Endothelial cell of umbilical vein (primary cell): ENCODE measurements around the gene DISP3. TPM values are rescaled to one million over a fixed set of nuclear protein-coding genes. Genes with fewer than 3 reads are reported as not detected.

Experiments used
- BruUV-seq: library from RNA; stranded (reverse); fragments of 400-500 nt; replicated peaks from 2 replicates; lab custom pipeline; 2021; lab: Mats Ljungman, UMichigan
- CTCF ChIA-PET: fragments of 300-600, 350-600 bp; sonication (Branson Sonifier 250); formaldehyde crosslinking; loops from one replicate; lab custom pipeline; 2021; ENCODE audit warnings: antibody characterized with exemption, inconsistent platforms; lab: Charles Lee
- POLR2A ChIA-PET: fragments of 300-600, 350-600 bp; sonication (Branson Sonifier 250); formaldehyde crosslinking; loops from one replicate; lab custom pipeline; 2021; ENCODE audit warnings: antibody characterized with exemption, inconsistent platforms; lab: Charles Lee
- DNase-seq: peaks from one replicate; pipeline ENCODE4 v3.0.0-alpha.2; 2011; ENCODE audit warnings: low read depth, low spot score
- FAIRE-seq: peaks from 2 replicates; lab custom pipeline; 2011; peaks lifted over from hg19 to GRCh38; lab: Jason Lieb, UNC
- H2AFZ ChIP-seq: 2 replicates; pipeline ENCODE4 v1.6.0; 2012; ENCODE audit warnings: low read depth, low read length, control low read depth, inconsistent platforms
- H3K27ac ChIP-seq: 2 replicates; pipeline ENCODE4 v1.5.1; 2011; ENCODE audit warnings: low read depth, mild to moderate bottlenecking, control low read depth, low read length, moderate library complexity; ENCODE audit not compliant: insufficient read depth
- H3K27me3 ChIP-seq, 2 experiments: 2 replicates each; pipeline versions ENCODE4 v1.6.0 to v1.6.1; 2011; ENCODE audit warnings: low read length in 2 of 2, mixed read lengths in 1 of 2; ENCODE audit not compliant: control insufficient read depth in 2 of 2, insufficient read depth in 2 of 2
- H3K36me3 ChIP-seq, 2 experiments: 2 replicates in 1 of 2; 3 replicates in 1 of 2; pipeline ENCODE4 v1.5.1; 2011; ENCODE audit warnings: low read length in 2 of 2, mild to moderate bottlenecking in 1 of 2, moderate library complexity in 1 of 2; ENCODE audit not compliant: control insufficient read depth in 2 of 2, insufficient read depth in 2 of 2; ENCODE audit errors: extremely low read depth in 1 of 2
- H3K4me1 ChIP-seq: 3 replicates; pipeline ENCODE4 v1.5.1; 2011; ENCODE audit warnings: mild to moderate bottlenecking, low read length; ENCODE audit not compliant: control insufficient read depth, insufficient read depth; ENCODE audit errors: extremely low read depth
- H3K4me2 ChIP-seq: 2 replicates; pipeline ENCODE4 v1.6.1; 2011; ENCODE audit warnings: low read length, control low read depth, mixed read lengths; ENCODE audit not compliant: insufficient read depth
- H3K4me3 ChIP-seq, 3 experiments: fragments of 200-600 bp in 1 of 3; sonication (generic), shearing (Covaris generic) in 1 of 3; replicated peaks in 1 of 3; 2 replicates each; pipeline ENCODE4 v1.5.1; 2011 to 2016; ENCODE audit warnings: control low read depth in 3 of 3, low read length in 3 of 3, mild to moderate bottlenecking in 2 of 3, inconsistent platforms in 1 of 3, low read depth in 1 of 3, moderate library complexity in 1 of 3; ENCODE audit not compliant: insufficient read depth in 1 of 3
- H3K79me2 ChIP-seq: 2 replicates; pipeline ENCODE4 v1.6.0; 2012; ENCODE audit warnings: low read length, inconsistent platforms; ENCODE audit not compliant: control insufficient read depth, insufficient read depth
- H3K9ac ChIP-seq: replicated peaks from 2 replicates; pipeline ENCODE3; 2011; ENCODE audit warnings: low read length, control low read depth; ENCODE audit not compliant: insufficient read depth; ENCODE audit errors: extremely low read depth
- H3K9me1 ChIP-seq: replicated peaks from 3 replicates; pipeline ENCODE4 v1.6.0; 2011; ENCODE audit warnings: mild to moderate bottlenecking, low read length; ENCODE audit not compliant: control insufficient read depth, insufficient read depth; ENCODE audit errors: extremely low read depth
- H3K9me3 ChIP-seq: replicated peaks from 2 replicates; pipeline ENCODE4 v1.5.1; 2012; ENCODE audit warnings: low read length, inconsistent platforms; ENCODE audit not compliant: control insufficient read depth, insufficient read depth
- H4K20me1 ChIP-seq: replicated peaks from 2 replicates; pipeline ENCODE3; 2011; ENCODE audit warnings: mild to moderate bottlenecking, low read length; ENCODE audit not compliant: control insufficient read depth, insufficient read depth; ENCODE audit errors: extremely low read depth
- EZH2 ChIP-seq: IDR thresholded peaks from 2 replicates; pipeline ENCODE4 v1.6.1; 2012; ENCODE audit warnings: borderline replicate concordance, low read depth, mild to moderate bottlenecking, moderate library complexity, low read length, inconsistent platforms; ENCODE audit not compliant: severe bottlenecking
- FOS ChIP-seq: IDR thresholded peaks from 2 replicates; pipeline ENCODE4 v1.6.1; 2011; ENCODE audit warnings: mild to moderate bottlenecking, low read length, moderate library complexity, borderline replicate concordance; ENCODE audit not compliant: insufficient read depth
- GATA2 ChIP-seq: IDR thresholded peaks from 2 replicates; pipeline ENCODE4 v1.7.0; 2011; ENCODE audit warnings: low read depth, mild to moderate bottlenecking, moderate library complexity, mixed read lengths, low read length; ENCODE audit not compliant: insufficient read length, insufficient read depth
- JUN ChIP-seq: IDR thresholded peaks from 2 replicates; pipeline ENCODE4 v1.6.1; 2011; ENCODE audit warnings: borderline replicate concordance, low read depth; ENCODE audit not compliant: insufficient read length, insufficient read depth
- MYC ChIP-seq: IDR thresholded peaks from one replicate; pipeline ENCODE4 v1.6.1; 2011; ENCODE audit warnings: mild to moderate bottlenecking, low read depth, low read length
- POLR2A ChIP-seq: IDR thresholded peaks from 2 replicates; pipeline ENCODE4 v1.6.1; 2012; ENCODE audit warnings: low read depth, mild to moderate bottlenecking, control low read depth, low read length
- POLR2AphosphoS5 ChIP-seq: IDR thresholded peaks from 2 replicates; pipeline ENCODE4 v1.6.1; 2012; ENCODE audit warnings: low read depth, mild to moderate bottlenecking, control low read depth, low read length, moderate library complexity; ENCODE audit not compliant: insufficient read depth
- dilution Hi-C: fragments of 300-500 bp; cut with MboI; formaldehyde crosslinking; loops from one replicate; pipeline ENCODE4 v1.15.0; 2019; ENCODE audit warnings: low sequenced_read_pairs; ENCODE audit not compliant: extremely low pct_ligation_motif_present
- intact Hi-C: fragments of 100-400 bp; cut with micrococcal nuclease; formaldehyde crosslinking; loops from one replicate; pipeline ENCODE4 v1.10.0; 2022
- polyA plus RNA-seq, 4 experiments: library from polyadenylated mRNA; depleted of rRNA in 3 of 4; stranded (reverse) in 3 of 4; unstranded in 1 of 4; fragments of >200 nt; gene quantifications; 2 replicates each; pipeline versions ENCODE4 v1.2.1 to v1.2.3, GENCODE V29; 2011 to 2012; ENCODE audit warnings: missing spikeins in 1 of 4
- total RNA-seq: library from RNA; stranded (reverse); gene quantifications from 2 replicates; pipeline ENCODE4 v1.2.3, GENCODE V29; 2021
- TF ChIP-seq, protein P1 (sequence below): IDR thresholded peaks from 2 replicates; pipeline ENCODE4 v1.6.1; 2011; ENCODE audit not compliant: insufficient read depth, insufficient read length
- TF ChIP-seq, protein P2 (sequence below), 2 donors: IDR thresholded peaks; 1 replicate in 1 of 2; 2 replicates in 1 of 2; pipeline ENCODE4 v1.5.1; 2011; ENCODE audit warnings: low read length in 2 of 2, mild to moderate bottlenecking in 2 of 2, moderate library complexity in 2 of 2, control low read depth in 1 of 2, inconsistent platforms in 1 of 2, low read depth in 1 of 2; ENCODE audit not compliant: insufficient read depth in 1 of 2; ENCODE audit errors: extremely low read depth in 1 of 2

The DISP3 gene
- total and polyA plus RNA-seq, 2 donors (not counting 3 experiments of a cell fraction or from before 2014, with no cell fraction given) = 0.26 to 0.49 TPM

DNA sequence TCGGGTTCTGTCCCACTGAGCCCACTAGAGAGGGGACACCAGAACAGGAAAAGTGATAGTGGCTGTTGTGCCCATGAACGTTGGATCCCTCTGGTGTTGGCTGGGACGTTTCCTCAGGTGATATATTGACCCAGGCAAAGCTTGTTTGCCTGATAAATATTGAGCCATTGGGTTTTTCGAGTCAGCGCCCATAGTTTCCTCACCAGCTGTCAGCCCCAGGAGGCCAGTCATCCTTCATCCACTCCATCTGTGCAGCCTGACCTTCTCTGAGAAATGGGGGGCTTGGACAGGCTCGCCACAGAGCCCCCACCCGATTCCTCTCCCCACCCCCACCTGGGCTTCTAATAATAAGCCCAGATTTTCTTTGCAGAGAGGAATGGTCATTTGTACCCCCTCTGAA is 13.3 kb downstream of the DISP3 start:
- H3K9ac ChIP-seq = no peak overlapping the region
- no peaks in the 10 kb centered on the region for H3K79me2 ChIP-seq
- H3K27ac ChIP-seq = no peak overlapping the region
- H2AFZ ChIP-seq = no peak overlapping the region
- ChIA-PET POLR2A (no interaction called here), CTCF (no interaction called here)
- no peak for TF ChIP-seq FOS
- TF ChIP-seq MYC = no peak
- TF ChIP-seq, protein P1, sequence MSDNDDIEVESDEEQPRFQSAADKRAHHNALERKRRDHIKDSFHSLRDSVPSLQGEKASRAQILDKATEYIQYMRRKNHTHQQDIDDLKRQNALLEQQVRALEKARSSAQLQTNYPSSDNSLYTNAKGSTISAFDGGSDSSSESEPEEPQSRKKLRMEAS = no peak
- no peak for TF ChIP-seq GATA2
- no peak for TF ChIP-seq POLR2AphosphoS5
- TF ChIP-seq JUN = no peak
- TF ChIP-seq, protein P2, sequence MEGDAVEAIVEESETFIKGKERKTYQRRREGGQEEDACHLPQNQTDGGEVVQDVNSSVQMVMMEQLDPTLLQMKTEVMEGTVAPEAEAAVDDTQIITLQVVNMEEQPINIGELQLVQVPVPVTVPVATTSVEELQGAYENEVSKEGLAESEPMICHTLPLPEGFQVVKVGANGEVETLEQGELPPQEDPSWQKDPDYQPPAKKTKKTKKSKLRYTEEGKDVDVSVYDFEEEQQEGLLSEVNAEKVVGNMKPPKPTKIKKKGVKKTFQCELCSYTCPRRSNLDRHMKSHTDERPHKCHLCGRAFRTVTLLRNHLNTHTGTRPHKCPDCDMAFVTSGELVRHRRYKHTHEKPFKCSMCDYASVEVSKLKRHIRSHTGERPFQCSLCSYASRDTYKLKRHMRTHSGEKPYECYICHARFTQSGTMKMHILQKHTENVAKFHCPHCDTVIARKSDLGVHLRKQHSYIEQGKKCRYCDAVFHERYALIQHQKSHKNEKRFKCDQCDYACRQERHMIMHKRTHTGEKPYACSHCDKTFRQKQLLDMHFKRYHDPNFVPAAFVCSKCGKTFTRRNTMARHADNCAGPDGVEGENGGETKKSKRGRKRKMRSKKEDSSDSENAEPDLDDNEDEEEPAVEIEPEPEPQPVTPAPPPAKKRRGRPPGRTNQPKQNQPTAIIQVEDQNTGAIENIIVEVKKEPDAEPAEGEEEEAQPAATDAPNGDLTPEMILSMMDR (IDR thresholded peaks at IDR 0.05; ENCODE audit: extremely low read depth in 1 of 2, insufficient read depth in 1 of 2, low read depth in 1 of 2, low read length in 2 of 2) = no peak
- no peak for TF ChIP-seq EZH2
- no peak for TF ChIP-seq POLR2A
- no peak for FAIRE-seq
- H3K9me3 ChIP-seq = no peaks in the 10 kb centered on the region
- H3K27me3 ChIP-seq = no peaks in the 10 kb centered on the region
- H3K36me3 ChIP-seq = no peaks in the 10 kb centered on the region
- no peak overlapping the region for H3K4me3 ChIP-seq
- H3K4me1 ChIP-seq = no peaks in the 10 kb centered on the region
- dilution Hi-C loops = no loop called here
- BruUV-seq = no TSS peak
- no peaks in the 10 kb centered on the region for H4K20me1 ChIP-seq
- intact Hi-C loops = no loop called here
- no peaks in the 10 kb centered on the region for H3K9me1 ChIP-seq
- DNase-seq = no peak
- H3K4me2 ChIP-seq = no peak overlapping the region
